Effector memory CD4-positive, alpha-beta T cell (primary cell): ENCODE results near the gene RCL1.
"Not testable (repeated sequence)": the region's sequence is repeated elsewhere in the genome, so short reads cannot be mapped to it uniquely, and the experiment has no call there.

Experiments
- DNase-seq, 3 donors: peaks; one replicate each; pipeline ENCODE4 v3.0.0-alpha.2; 2020
- H3K27ac ChIP-seq: 2 replicates; pipeline ENCODE4 v1.7.0; 2013; ENCODE audit warnings: mild to moderate bottlenecking, low read length, moderate library complexity; ENCODE audit not compliant: insufficient read depth, poor library complexity, severe bottlenecking
- H3K27me3 ChIP-seq: replicated peaks from 2 replicates; pipeline ENCODE4 v1.7.0; 2013; ENCODE audit warnings: mild to moderate bottlenecking, low read length; ENCODE audit not compliant: insufficient read depth, control insufficient read depth, poor library complexity, severe bottlenecking
- H3K36me3 ChIP-seq: 2 replicates; pipeline ENCODE4 v1.7.0; 2013; ENCODE audit warnings: mild to moderate bottlenecking, low read length, moderate library complexity; ENCODE audit not compliant: control insufficient read depth, insufficient read depth
- H3K4me1 ChIP-seq: 2 replicates; pipeline ENCODE4 v1.7.0; 2013; ENCODE audit warnings: low read length, mild to moderate bottlenecking; ENCODE audit not compliant: control insufficient read depth, insufficient read depth, poor library complexity, severe bottlenecking
- H3K4me3 ChIP-seq: 2 replicates; pipeline ENCODE4 v1.7.0; 2013; ENCODE audit warnings: low read length, low read depth, mild to moderate bottlenecking; ENCODE audit not compliant: insufficient read depth, poor library complexity, severe bottlenecking
- H3K9me3 ChIP-seq: 2 replicates; pipeline ENCODE4 v1.7.0; 2013; ENCODE audit warnings: mild to moderate bottlenecking, low read length, moderate library complexity; ENCODE audit not compliant: control insufficient read depth

The RCL1 gene

DNA sequence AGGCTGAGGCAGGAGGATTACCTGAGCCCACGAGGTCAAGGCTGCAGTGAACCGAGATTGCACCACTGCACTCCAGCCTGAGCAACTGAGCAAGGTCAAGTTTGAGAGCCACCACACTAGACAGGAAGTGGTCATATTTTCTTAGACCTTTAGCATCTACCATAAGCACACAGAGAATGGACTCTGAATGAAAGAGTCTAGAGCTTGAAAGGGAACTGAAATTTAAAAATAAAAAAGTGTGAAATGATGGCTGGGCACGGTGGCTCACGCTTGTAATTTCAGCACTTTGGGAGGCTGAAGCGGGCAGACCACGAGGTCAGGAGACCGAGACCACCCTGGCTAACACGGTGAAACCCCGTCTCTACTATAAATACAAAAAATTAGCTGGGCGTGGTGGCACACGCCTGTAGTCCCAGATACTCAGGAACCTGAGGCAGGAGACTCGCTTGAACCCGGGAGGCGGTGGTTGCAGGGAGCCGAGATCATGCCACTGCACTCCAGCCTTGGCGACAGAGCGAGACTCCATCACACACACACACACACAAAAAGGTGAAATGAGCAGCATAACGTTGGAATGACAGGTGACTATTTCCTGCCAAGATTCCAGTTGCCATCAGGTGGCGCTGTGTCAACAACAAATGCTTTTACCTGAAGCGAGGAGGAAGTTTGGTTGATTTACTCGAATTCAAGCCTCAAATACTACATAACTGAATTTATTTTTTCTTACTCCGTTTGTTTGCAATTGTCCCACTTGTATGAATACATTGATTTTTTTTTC lies 30.4 kb upstream of the RCL1 start:
- no peaks in the 10 kb centered on the region for H3K9me3 ChIP-seq
- no peaks in the 10 kb centered on the region for H3K27me3 ChIP-seq
- no peak overlapping the region for H3K27ac ChIP-seq
- H3K36me3 ChIP-seq = no peaks in the 10 kb centered on the region
- H3K4me3 ChIP-seq = no peak overlapping the region
- no peaks in the 10 kb centered on the region for H3K4me1 ChIP-seq
- DNase-seq = peak; percentile 53 to 67 (median 53)

DNA sequence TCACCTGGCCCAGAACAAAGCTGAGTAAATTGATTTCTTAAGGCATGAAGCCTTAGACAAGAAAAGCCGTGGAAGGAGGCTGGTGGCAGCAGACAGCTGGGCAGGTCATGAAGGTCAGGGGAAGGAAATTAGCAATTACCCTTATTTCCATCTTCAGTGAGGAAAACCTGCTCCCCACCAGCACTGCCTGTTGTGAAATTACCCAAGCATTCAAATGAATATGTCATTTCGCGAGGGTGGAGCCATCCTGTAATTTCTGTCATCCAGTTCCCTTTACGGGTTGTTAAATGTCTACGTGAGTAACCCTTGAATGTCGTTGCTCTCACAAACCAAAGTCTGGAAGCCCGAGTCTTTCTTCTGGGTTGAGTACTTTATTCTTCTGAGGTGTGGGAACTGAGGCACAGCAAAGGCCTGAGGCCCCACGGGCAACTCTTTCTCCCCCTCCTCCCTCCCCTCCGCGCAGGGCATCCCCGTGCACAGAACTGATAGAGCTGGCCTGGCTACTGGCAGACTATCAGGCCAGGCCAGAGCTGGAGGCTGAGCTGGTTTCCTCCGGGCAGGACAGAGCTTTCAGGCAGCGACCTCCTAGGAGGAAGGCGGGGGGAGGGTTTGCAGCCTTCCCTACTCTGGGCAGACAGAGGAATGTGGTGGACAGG lies 29.7 kb upstream of the RCL1 start:
- H3K4me3 ChIP-seq = no peak overlapping the region
- H3K27ac ChIP-seq = no peak overlapping the region
- H3K36me3 ChIP-seq = no peaks in the 10 kb centered on the region
- DNase-seq = no peak
- H3K27me3 ChIP-seq = no peaks in the 10 kb centered on the region
- H3K9me3 ChIP-seq = no peaks in the 10 kb centered on the region
- H3K4me1 ChIP-seq = no peaks in the 10 kb centered on the region

DNA sequence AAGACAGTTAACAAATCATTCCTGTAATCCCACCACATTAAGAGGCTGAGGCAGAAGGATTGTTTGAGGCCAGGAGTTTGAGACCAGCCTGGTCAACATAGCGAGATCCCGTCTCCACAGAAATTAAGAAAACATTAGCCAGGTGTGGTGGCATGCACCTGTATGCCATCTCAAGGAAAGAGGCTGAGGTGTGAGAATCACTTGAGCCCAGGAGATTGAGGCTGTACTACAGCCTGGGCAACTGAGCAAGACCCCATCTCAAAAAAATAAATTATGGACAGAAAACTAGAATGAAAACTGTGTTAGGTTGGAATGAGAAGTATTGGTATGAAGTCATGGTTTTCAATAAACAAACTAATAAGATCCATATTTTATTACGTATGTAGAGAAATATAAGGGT lies 28.7 kb upstream of the RCL1 start:
- H3K36me3 ChIP-seq = no peaks in the 10 kb centered on the region
- H3K4me1 ChIP-seq = no peaks in the 10 kb centered on the region
- H3K9me3 ChIP-seq = no peaks in the 10 kb centered on the region
- no peak overlapping the region for H3K27ac ChIP-seq
- DNase-seq = no peak
- H3K27me3 ChIP-seq = no peaks in the 10 kb centered on the region
- H3K4me3 ChIP-seq = no peak overlapping the region

DNA sequence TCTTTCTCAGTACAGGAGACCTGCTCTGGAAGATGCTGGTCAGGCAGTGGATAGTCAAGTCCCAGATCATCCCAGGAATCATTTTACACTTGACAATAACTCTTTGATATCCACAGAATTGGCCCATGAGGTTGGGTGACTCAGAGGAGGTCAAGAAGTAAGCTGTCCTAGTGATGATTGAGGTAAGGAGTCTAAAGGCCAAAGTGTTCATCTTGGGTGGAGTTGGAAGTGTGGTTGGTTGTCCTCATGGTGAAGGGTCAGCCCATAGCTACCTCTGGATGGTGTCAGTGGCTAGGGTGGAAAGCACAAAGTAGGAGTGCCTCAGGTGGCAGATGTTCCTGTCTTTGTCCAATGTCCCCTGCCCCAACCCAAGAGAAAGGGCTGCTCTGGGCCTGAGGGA lies 24.1 kb upstream of the RCL1 start:
- no peak overlapping the region for H3K4me3 ChIP-seq
- H3K36me3 ChIP-seq = no peaks in the 10 kb centered on the region
- DNase-seq = no peak
- H3K9me3 ChIP-seq = no peaks in the 10 kb centered on the region
- H3K27me3 ChIP-seq = no peaks in the 10 kb centered on the region
- H3K4me1 ChIP-seq = no peaks in the 10 kb centered on the region
- H3K27ac ChIP-seq = no peak overlapping the region

DNA sequence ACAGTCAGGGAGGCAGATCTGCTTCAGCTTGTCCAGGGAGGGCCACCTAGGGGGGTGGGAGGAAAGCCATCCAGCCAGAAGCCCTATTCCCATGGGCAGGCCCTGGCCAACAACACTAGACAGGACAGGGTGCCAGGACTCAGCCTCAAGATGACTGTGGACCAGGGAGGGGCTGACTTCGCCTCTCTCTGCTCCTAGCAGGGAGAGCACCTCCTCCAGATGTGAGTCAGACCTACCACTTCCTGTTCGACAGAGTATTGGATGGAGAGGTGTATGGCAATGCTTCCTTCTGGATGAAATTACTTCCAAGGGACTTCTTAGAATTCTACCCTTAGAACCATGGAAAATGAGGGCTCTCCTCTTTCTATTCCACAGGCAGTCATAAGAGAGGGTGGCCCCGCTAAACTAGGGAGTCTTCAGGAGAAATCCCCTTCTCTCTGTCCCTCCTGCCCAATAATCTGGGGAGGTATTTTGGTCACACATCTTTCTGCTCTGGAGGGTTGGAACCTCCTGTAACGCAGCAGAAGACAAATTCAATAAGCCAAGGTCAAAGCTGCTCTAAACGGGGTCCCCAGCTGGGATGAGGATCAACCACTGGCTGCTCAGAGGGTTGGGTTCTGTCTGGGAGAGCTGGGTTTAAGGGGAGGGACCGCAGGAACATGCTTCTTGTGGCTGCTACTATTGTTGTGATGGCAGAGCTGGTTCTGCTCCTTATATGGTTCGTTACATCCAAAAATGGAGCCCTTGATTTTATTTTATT lies 23.2 kb upstream of the RCL1 start:
- Histone ChIP-seq H3K36me3 (no peaks in the 10 kb centered on the region), H3K4me3 (no peak overlapping the region), H3K4me1 (no peaks in the 10 kb centered on the region), H3K27me3 (no peaks in the 10 kb centered on the region), H3K9me3 (no peaks in the 10 kb centered on the region), H3K27ac (no peak overlapping the region)
- no peak for DNase-seq

DNA sequence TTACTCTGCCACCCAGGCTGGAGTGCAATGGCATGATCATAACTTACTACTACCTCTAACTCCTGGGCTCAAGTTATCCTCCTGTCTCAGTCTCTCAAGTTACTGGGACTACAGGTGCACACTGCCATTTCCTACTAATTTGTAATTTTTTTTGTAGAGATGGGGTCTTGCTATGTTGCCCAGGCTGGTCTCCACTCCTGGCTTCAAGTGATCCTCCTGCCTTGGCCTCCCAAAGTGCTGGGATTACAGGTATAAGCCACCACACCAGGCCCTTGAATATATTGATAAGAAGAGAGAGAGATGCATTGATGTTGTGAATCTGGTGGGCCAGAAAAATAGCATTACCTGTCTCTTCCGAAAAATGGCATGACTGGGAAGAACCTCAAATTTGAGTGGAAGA lies 21.0 kb upstream of the RCL1 start:
- Histone ChIP-seq H3K9me3 (no peaks in the 10 kb centered on the region), H3K27me3 (no peaks in the 10 kb centered on the region), H3K4me3 (no peak overlapping the region), H3K4me1 (no peaks in the 10 kb centered on the region), H3K36me3 (no peaks in the 10 kb centered on the region), H3K27ac (no peak overlapping the region)
- no peak for DNase-seq

DNA sequence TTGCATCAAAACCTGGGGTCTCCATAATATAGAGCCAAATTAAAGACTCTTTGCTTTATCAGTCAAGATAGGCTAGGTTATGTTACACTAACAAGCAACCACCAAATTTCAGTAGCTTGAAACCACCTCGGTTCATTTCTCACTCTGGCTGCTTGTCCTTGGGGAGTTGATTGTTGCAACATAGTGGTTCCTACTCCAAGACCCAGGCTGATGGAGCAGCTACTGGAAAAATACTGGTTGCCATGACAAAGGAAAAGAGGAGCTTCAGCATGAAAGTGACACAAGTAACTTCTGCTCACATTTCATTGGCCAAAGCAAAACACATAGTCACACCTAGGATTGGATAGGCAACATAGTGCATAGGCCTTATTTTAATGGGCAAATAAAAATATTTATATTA lies 18.5 kb upstream of the RCL1 start:
- H3K36me3 ChIP-seq = no peaks in the 10 kb centered on the region
- no peak overlapping the region for H3K4me3 ChIP-seq
- no peaks in the 10 kb centered on the region for H3K4me1 ChIP-seq
- H3K27me3 ChIP-seq = no peaks in the 10 kb centered on the region
- no peak overlapping the region for H3K27ac ChIP-seq
- H3K9me3 ChIP-seq = no peaks in the 10 kb centered on the region
- no peak for DNase-seq

DNA sequence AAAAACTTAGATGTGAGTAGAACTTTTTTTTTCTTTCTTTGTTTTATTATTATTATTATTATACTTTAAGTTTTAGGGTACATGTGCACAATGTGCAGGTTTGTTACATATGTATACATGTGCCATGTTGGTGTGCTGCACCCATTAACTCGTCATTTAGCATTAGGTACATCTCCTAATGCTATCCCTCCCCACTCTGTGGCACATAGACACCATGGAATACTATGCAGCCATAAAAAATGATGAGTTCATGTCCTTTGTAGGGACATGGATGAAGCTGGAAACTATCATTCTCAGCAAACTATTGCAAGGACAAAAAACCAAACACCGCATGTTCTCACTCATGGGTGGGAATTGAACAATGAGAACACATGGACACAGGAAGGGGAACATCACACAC lies 17.8 kb upstream of the RCL1 start:
- not testable (repeated sequence) for H3K9me3 ChIP-seq, H3K4me3 ChIP-seq, H3K4me1 ChIP-seq, H3K27ac ChIP-seq, H3K36me3 ChIP-seq, DNase-seq, H3K27me3 ChIP-seq

DNA sequence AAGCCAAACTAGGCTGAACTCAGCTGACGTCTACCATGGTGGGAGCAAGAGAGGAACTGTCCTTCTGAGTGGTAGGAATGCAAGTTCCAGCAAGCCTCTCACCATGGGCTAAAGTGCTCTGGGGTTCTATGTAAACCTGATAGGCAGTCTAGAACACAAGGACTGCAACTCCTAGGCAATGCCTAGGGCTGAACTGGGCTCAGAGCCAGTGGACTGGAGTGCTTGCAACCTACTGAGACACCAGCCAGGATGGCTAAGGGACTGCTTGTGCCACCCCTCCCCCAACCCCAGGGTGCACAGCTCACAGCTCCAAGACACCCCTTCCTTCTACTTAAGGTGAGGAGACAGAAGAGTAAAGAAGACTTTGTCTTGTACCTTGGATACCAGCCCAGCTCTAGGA lies 12.1 kb upstream of the RCL1 start:
- H3K9me3 ChIP-seq = no peaks in the 10 kb centered on the region
- no peaks in the 10 kb centered on the region for H3K36me3 ChIP-seq
- no peaks in the 10 kb centered on the region for H3K27me3 ChIP-seq
- no peaks in the 10 kb centered on the region for H3K4me1 ChIP-seq
- no peak overlapping the region for H3K27ac ChIP-seq
- DNase-seq = no peak
- no peak overlapping the region for H3K4me3 ChIP-seq

DNA sequence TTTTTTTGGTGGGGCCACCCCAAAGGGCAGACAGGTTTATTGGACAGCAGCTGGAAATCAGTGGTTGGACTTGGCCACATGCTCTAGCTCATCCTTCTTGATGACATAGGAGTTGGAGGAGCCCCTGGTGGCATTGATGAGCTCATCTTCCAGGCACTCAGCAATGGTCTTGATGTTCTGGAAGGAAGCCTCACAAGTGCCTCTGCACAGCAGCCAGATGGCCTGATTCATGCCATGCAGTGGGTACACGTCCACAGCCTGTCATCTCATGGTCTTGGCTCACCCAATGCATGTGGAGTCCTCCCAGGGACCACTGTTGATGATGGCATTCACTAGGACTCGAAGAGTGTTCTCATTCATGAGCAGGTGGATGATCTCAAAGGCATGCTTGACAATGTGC lies 11.3 kb upstream of the RCL1 start:
- Histone ChIP-seq H3K27me3 (no peaks in the 10 kb centered on the region), H3K4me3 (no peak overlapping the region), H3K36me3 (no peaks in the 10 kb centered on the region), H3K27ac (no peak overlapping the region), H3K4me1 (no peaks in the 10 kb centered on the region), H3K9me3 (no peaks in the 10 kb centered on the region)
- DNase-seq = no peak
